IPS-15b (cell line): ENCODE measurements around the gene SCEL.
"Not testable (repeated sequence)": the region's sequence is repeated elsewhere in the genome, so short reads cannot be mapped to it uniquely, and the experiment has no call there.

Experiments
- H3K27me3 ChIP-seq: one replicate; pipeline ENCODE4 v1.6.1; 2013; ENCODE audit warnings: low read length; ENCODE audit not compliant: control insufficient read depth, insufficient read depth
- H3K36me3 ChIP-seq: one replicate; pipeline ENCODE4 v1.6.1; 2013; ENCODE audit warnings: low read length; ENCODE audit not compliant: control insufficient read depth, insufficient read depth
- H3K4me1 ChIP-seq: one replicate; pipeline ENCODE4 v1.6.1; 2013; ENCODE audit warnings: mild to moderate bottlenecking, low read length; ENCODE audit not compliant: control insufficient read depth, insufficient read depth
- H3K4me3 ChIP-seq: one replicate; pipeline ENCODE4 v1.5.1; 2013; ENCODE audit warnings: low read depth, low read length
- H3K9ac ChIP-seq: one replicate; pipeline ENCODE4 v1.6.1; 2013; ENCODE audit warnings: low read depth, mild to moderate bottlenecking, low read length
- H3K9me3 ChIP-seq: one replicate; pipeline ENCODE4 v1.6.1; 2013; ENCODE audit warnings: mild to moderate bottlenecking, low read length; ENCODE audit not compliant: control insufficient read depth, insufficient read depth

The SCEL gene

GRCh38 chr13:77623806-77624205 is 88.3 kb downstream of the SCEL start:
- Histone ChIP-seq H3K4me1 (no peaks in the 10 kb centered on the region), H3K27me3 (no peaks in the 10 kb centered on the region)

GRCh38 chr13:77628170-77628569 is 92.7 kb downstream of the SCEL start:
- no peak overlapping the region for H3K9ac ChIP-seq
- no peaks in the 10 kb centered on the region for H3K27me3 ChIP-seq
- no peak overlapping the region for H3K4me3 ChIP-seq
- no peaks in the 10 kb centered on the region for H3K4me1 ChIP-seq
- H3K36me3 ChIP-seq: no peaks in the 10 kb centered on the region
- H3K9me3 ChIP-seq: no peaks in the 10 kb centered on the region

More at GRCh38 chr13:77623806-77624205, 88.3 kb downstream of the SCEL start:
- Histone ChIP-seq H3K36me3 (no peaks in the 10 kb centered on the region), H3K9me3 (no peaks in the 10 kb centered on the region), H3K4me3 (no peak overlapping the region), H3K9ac (no peak overlapping the region)

- H3K36me3 ChIP-seq: no peaks in the 10 kb centered on the region
- H3K4me1 ChIP-seq: no peaks in the 10 kb centered on the region
- H3K9me3 ChIP-seq: no peaks in the 10 kb centered on the region
- H3K27me3 ChIP-seq: no peaks in the 10 kb centered on the region
- H3K4me3 ChIP-seq: no peak overlapping the region
- no peak overlapping the region for H3K9ac ChIP-seq
Observed at GRCh38 chr13:77637588-77637987, 102.1 kb downstream of the SCEL start.

GRCh38 chr13:77650409-77650808 is 114.9 kb downstream of the SCEL start:
- Histone ChIP-seq H3K36me3 (no peaks in the 10 kb centered on the region), H3K27me3 (no peaks in the 10 kb centered on the region), H3K9ac (no peak overlapping the region), H3K4me1 (no peaks in the 10 kb centered on the region), H3K4me3 (no peak overlapping the region), H3K9me3 (peaks cover 3% of the 10 kb centered on the region)

- Histone ChIP-seq H3K9ac (no peak overlapping the region), H3K36me3 (no peaks in the 10 kb centered on the region), H3K4me3 (no peak overlapping the region), H3K9me3 (peaks cover 3% of the 10 kb centered on the region), H3K4me1 (no peaks in the 10 kb centered on the region), H3K27me3 (no peaks in the 10 kb centered on the region)
Observed at GRCh38 chr13:77653301-77653700, 117.8 kb downstream of the SCEL start.

GRCh38 chr13:77660016-77660415 is 124.5 kb downstream of the SCEL start:
- not testable (repeated sequence) for H3K9me3 ChIP-seq, H3K9ac ChIP-seq, H3K36me3 ChIP-seq, H3K4me1 ChIP-seq, H3K4me3 ChIP-seq, H3K27me3 ChIP-seq

GRCh38 chr13:77660841-77661250 is 125.3 kb downstream of the SCEL start:
- Histone ChIP-seq H3K27me3 (no peaks in the 10 kb centered on the region), H3K9ac (no peak overlapping the region), H3K9me3 (no peaks in the 10 kb centered on the region)

GRCh38 chr13:77662301-77662700 is 126.8 kb downstream of the SCEL start:
- not testable (repeated sequence) for H3K4me1 ChIP-seq, H3K9ac ChIP-seq, H3K4me3 ChIP-seq, H3K27me3 ChIP-seq, H3K36me3 ChIP-seq, H3K9me3 ChIP-seq

More at GRCh38 chr13:77660841-77661250, 125.3 kb downstream of the SCEL start:
- no peak overlapping the region for H3K4me3 ChIP-seq
- H3K4me1 ChIP-seq: no peaks in the 10 kb centered on the region
- no peaks in the 10 kb centered on the region for H3K36me3 ChIP-seq

- H3K9me3 ChIP-seq, H3K4me1 ChIP-seq, H3K36me3 ChIP-seq, H3K27me3 ChIP-seq, H3K9ac ChIP-seq, H3K4me3 ChIP-seq: not testable (repeated sequence)
Observed at GRCh38 chr13:77662831-77663230, 127.3 kb downstream of the SCEL start.

GRCh38 chr13:77674852-77675251 is 139.3 kb downstream of the SCEL start:
- Histone ChIP-seq H3K9me3 (no peaks in the 10 kb centered on the region), H3K9ac (no peak overlapping the region), H3K4me3 (no peak overlapping the region), H3K27me3 (no peaks in the 10 kb centered on the region), H3K36me3 (no peaks in the 10 kb centered on the region), H3K4me1 (no peaks in the 10 kb centered on the region)

GRCh38 chr13:77678691-77679235 is 143.3 kb downstream of the SCEL start:
- no peaks in the 10 kb centered on the region for H3K4me1 ChIP-seq
- H3K27me3 ChIP-seq: no peaks in the 10 kb centered on the region
- H3K36me3 ChIP-seq: no peaks in the 10 kb centered on the region
- H3K9ac ChIP-seq: no peak overlapping the region
- no peak overlapping the region for H3K4me3 ChIP-seq
- H3K9me3 ChIP-seq: no peaks in the 10 kb centered on the region

- H3K36me3 ChIP-seq: no peaks in the 10 kb centered on the region
- no peaks in the 10 kb centered on the region for H3K9me3 ChIP-seq
- H3K4me3 ChIP-seq: no peak overlapping the region
- H3K9ac ChIP-seq: no peak overlapping the region
- H3K4me1 ChIP-seq: no peaks in the 10 kb centered on the region
- no peaks in the 10 kb centered on the region for H3K27me3 ChIP-seq
Observed at GRCh38 chr13:77687799-77688198, 152.3 kb downstream of the SCEL start.
